Neutrophil (primary cell): ENCODE measurements around the gene KCNF1.

ENCODE experiments used
- H3K27ac ChIP-seq: fragments of 200-600 bp; sonication (generic); 2 replicates; pipeline ENCODE4 v1.5.1; 2016; ENCODE audit warnings: mild to moderate bottlenecking, moderate library complexity
- H3K27me3 ChIP-seq: fragments of 200-600 bp; sonication (generic); 2 replicates; pipeline ENCODE4 v1.6.0; 2016; ENCODE audit warnings: mild to moderate bottlenecking
- H3K36me3 ChIP-seq: fragments of 200-600 bp; sonication (generic); 2 replicates; pipeline ENCODE4 v1.5.1; 2017
- H3K4me1 ChIP-seq, 2 experiments: fragments of 200-600 bp in 1 of 2; sonication (generic) in 1 of 2; 1 replicate in 1 of 2; 2 replicates in 1 of 2; pipeline versions ENCODE4 v1.5.1 to v1.6.1; 2013 to 2016; ENCODE audit warnings: low read depth in 1 of 2, low read length in 1 of 2, mild to moderate bottlenecking in 1 of 2, moderate library complexity in 1 of 2; ENCODE audit not compliant: control insufficient read depth in 1 of 2, insufficient read depth in 1 of 2
- H3K4me3 ChIP-seq, 2 experiments: fragments of 200-600 bp in 1 of 2; sonication (generic) in 1 of 2; 1 replicate in 1 of 2; 2 replicates in 1 of 2; pipeline ENCODE4 v1.5.1; 2013 to 2016; ENCODE audit warnings: low read depth in 1 of 2, low read length in 1 of 2, mild to moderate bottlenecking in 1 of 2, moderate library complexity in 1 of 2
- H3K9me3 ChIP-seq: fragments of 200-600 bp; sonication (generic); 2 replicates; pipeline ENCODE4 v1.5.1; 2016
- TF ChIP-seq, protein P1 (sequence below): fragments of 200-600 bp; sonication (generic); IDR thresholded peaks from 2 replicates; pipeline ENCODE4 v1.5.1; 2016; ENCODE audit warnings: antibody characterized with exemption

KCNF1 gene

DNA sequence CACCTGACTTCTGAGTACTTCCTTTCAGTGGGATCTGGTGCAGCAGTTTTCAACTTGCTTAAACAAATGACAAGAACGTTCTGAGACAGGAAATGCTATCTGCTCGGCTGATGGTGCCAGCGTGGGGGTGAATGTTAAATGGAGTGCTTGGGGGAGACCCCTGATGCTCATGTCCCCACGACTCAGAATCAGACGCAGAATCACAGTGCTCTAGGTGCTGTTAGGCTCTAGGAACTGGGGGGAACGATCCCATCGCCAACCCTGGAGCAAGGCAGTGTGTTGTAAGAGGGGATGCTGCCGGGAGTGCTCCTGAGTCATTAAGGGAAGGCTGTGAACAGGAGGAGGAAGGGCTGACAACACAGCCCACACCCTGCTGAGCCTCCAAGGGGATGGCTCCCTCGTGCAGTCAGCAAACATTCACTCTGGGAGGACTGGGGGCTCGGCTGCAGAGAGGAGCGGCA, 34.1 kb upstream of the KCNF1 start:
- TF ChIP-seq, protein P1, sequence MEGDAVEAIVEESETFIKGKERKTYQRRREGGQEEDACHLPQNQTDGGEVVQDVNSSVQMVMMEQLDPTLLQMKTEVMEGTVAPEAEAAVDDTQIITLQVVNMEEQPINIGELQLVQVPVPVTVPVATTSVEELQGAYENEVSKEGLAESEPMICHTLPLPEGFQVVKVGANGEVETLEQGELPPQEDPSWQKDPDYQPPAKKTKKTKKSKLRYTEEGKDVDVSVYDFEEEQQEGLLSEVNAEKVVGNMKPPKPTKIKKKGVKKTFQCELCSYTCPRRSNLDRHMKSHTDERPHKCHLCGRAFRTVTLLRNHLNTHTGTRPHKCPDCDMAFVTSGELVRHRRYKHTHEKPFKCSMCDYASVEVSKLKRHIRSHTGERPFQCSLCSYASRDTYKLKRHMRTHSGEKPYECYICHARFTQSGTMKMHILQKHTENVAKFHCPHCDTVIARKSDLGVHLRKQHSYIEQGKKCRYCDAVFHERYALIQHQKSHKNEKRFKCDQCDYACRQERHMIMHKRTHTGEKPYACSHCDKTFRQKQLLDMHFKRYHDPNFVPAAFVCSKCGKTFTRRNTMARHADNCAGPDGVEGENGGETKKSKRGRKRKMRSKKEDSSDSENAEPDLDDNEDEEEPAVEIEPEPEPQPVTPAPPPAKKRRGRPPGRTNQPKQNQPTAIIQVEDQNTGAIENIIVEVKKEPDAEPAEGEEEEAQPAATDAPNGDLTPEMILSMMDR, result no peak
- H3K36me3 ChIP-seq, result no peaks in the 10 kb centered on the region
- no peak overlapping the region for H3K4me3 ChIP-seq
- H3K27me3 ChIP-seq, result peaks cover 36% of the 10 kb centered on the region
- H3K4me1 ChIP-seq, result peaks cover 19 to 25% of the 10 kb centered on the region in 2 experiments
- H3K27ac ChIP-seq, result no peak overlapping the region
- H3K9me3 ChIP-seq, result no peaks in the 10 kb centered on the region

DNA sequence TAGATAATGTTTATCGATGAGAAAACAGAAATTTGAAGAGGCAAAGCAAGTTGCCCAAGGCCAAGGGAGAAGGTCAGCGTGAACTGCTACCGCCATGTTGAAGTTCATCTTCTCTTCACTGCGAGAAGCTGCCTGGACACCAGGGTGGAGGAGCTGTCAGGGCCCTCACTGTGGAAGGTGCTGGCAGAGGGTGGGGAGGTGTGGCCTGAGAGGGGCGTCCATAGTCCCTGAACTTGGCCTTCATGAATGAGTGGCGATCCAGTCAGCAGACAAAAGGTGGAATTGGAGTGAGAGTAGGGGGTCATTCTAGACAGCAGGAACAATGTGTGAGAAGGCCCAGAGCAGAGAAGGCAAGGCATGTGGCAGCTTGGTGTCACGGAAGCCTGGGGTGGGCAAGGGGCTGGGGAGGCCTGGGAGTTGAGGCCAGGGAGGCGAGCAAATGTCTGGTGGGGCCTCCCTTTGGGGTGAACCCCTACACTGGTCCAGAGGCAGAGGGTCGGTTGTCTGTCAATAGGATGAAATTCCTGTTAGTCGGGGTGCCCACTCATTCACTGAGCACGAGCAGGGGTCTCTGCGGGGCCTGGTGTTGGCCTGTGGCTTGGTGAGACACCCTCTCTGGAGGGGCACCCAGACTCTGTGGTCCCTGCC, 33.3 kb upstream of the KCNF1 start:
- TF ChIP-seq, protein P1, result no peak
- H3K27me3 ChIP-seq, result peaks cover 34% of the 10 kb centered on the region
- H3K4me1 ChIP-seq, result peaks cover 19 to 25% of the 10 kb centered on the region in 2 experiments
- no peak overlapping the region for H3K4me3 ChIP-seq
- H3K9me3 ChIP-seq, result no peaks in the 10 kb centered on the region
- H3K27ac ChIP-seq, result no peak overlapping the region
- no peaks in the 10 kb centered on the region for H3K36me3 ChIP-seq

DNA sequence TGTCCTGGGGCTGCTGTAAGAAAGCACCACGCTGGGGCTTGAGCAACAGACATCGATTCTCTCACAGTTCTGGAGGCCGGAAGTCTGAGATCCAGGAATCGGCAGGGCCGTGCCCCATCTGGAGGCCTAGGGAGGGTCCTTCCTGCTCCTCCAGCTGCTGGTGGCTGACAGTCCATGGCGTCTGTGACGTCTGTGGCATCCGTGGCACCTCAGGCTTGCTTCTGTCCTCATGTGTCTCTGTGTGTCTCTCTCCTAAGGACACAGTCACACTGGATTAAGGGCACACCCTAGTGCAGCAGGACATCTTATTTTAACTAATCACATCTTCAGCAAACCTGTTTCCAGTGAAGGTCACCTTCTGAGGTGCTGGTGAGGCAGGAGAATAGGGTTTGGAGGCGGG, 32.6 kb upstream of the KCNF1 start:
- Histone ChIP-seq H3K9me3 (no peaks in the 10 kb centered on the region), H3K27ac (no peak overlapping the region), H3K27me3 (peaks cover 37% of the 10 kb centered on the region), H3K36me3 (no peaks in the 10 kb centered on the region), H3K4me3 (no peak overlapping the region), H3K4me1 (peaks cover 19 to 25% of the 10 kb centered on the region in 2 experiments)
- TF ChIP-seq, protein P1, result no peak

DNA sequence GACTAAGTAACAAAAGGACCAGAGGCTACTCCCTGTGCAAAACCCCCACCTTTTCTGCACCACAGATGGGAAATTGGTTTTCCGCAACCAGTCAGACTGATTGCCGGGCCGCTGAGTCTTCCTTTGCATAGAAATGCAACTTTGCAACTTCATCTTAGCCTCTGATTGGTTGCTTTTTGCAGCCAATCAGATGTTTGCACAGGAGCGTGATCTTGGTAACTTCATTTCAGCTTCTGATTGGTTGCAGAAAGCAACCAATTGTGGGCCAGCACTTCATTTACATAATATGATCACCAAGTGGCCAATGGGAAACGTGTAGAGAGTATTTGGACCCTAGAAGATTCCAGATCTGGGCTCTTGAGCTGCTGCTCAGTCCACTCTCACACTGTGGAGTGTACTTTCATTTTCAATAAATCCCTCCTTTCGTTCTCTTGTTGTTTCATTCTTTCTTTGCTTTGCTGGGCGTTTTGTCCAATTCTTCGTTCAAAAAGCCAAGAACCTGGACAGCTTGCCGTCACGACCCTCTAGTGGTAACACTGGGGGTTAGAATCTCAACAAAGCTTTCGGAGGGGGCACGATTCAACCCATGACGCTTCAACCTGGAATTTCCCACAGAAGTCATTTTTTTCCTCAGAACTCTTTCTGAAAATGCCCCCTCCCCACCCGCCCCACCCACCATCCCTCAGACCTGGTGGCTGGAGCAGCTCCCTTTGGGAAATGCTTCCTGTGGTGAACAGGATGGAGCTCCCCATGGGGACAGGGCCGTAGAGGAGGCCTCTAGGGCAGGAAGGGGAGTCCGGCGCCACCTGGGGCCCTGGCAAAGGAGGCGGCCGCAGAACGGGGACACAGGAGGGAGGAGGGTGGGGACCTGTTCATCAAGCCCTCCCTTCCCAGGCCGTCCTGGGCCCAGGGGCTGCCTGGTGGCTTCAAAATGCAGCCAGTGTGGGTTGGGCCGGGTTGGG, 31.8 kb upstream of the KCNF1 start:
- no peak overlapping the region for H3K4me3 ChIP-seq
- TF ChIP-seq, protein P1, result no peak

DNA sequence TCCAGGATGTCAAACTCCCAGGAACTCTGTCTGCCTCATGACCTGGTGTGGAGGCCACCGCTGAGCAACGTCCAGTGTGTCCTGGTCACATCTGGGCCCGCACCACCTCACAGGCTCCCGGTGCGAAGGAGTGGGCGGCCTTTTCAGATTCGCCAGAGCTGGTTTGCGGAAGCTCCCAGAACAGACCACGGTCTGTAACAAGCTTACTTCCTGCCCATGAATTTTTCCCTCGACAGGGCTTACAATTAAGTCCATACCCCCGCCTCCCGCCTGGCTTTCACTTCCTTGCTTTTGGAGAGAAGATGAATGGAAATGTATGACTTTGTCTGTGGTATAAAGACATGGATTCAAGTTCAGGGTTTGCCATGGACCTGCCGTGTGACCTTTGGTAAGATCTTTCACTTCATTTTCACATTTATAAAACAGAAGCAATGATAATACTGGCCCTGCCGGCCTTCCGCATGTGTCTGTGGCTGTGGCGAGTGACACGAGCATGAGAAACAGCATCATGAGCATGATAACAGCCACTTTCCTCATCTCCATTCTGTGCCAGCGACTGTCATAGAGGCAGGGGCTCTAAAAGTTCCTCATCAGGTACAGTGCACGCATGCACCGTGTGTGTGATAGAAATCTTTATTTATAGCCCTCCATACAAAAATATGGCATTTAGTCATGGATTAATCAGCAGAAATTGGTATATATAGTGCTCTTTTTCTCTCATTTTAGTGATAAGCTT, 31.0 kb upstream of the KCNF1 start:
- peaks cover 19 to 25% of the 10 kb centered on the region in 2 experiments for H3K4me1 ChIP-seq
- no peaks in the 10 kb centered on the region for H3K36me3 ChIP-seq
- TF ChIP-seq, protein P1, result no peak
- no peak overlapping the region for H3K27ac ChIP-seq
- H3K4me3 ChIP-seq, result no peak overlapping the region
- peaks cover 43% of the 10 kb centered on the region for H3K27me3 ChIP-seq
- H3K9me3 ChIP-seq, result no peaks in the 10 kb centered on the region

More for the DNA sequence above, 31.8 kb upstream of the KCNF1 start:
- no peaks in the 10 kb centered on the region for H3K9me3 ChIP-seq
- peaks cover 19 to 25% of the 10 kb centered on the region in 2 experiments for H3K4me1 ChIP-seq
- H3K27ac ChIP-seq, result no peak overlapping the region
- peaks cover 41% of the 10 kb centered on the region for H3K27me3 ChIP-seq
- H3K36me3 ChIP-seq, result no peaks in the 10 kb centered on the region
